GM12892 (cell line): ENCODE results near the gene CYP4A22.
"Not testable (repeated sequence)": the region's sequence is repeated elsewhere in the genome, so short reads cannot be mapped to it uniquely, and the experiment has no call there.

Experiments used
- POLR2A ChIP-seq: IDR thresholded peaks from 2 replicates; pipeline ENCODE4 v1.6.1; 2011; ENCODE audit warnings: low read depth, low read length, control low read depth
- POLR2AphosphoS5 ChIP-seq: IDR thresholded peaks from 2 replicates; pipeline ENCODE4 v1.6.1; 2011; ENCODE audit warnings: low read depth, low read length, control low read depth
- TAF1 ChIP-seq: IDR thresholded peaks from 2 replicates; pipeline ENCODE4 v1.6.1; 2011; ENCODE audit warnings: low read depth, mild to moderate bottlenecking, control low read depth, low read length, borderline replicate concordance

GRCh38 chr1:47121039-47121438 is 16.2 kb upstream of the CYP4A22 start:
- not testable (repeated sequence) for TF ChIP-seq POLR2A, POLR2AphosphoS5, TAF1
